H1 (cell line): Measurements from ENCODE around the gene NR5A2.

Experiments used
- BACH1 ChIP-seq: IDR thresholded peaks from 2 replicates; pipeline ENCODE4 v1.6.1; 2012; ENCODE audit warnings: low read length, improper control_type of control experiment
- CBX5 ChIP-seq: fragments of 300-800, 300-1000 bp; sonication (generic); IDR thresholded peaks from 2 replicates; pipeline ENCODE4 v1.7.1; 2016; ENCODE audit warnings: antibody characterized with exemption, low read length, low read depth
- EGR1 ChIP-seq: IDR thresholded peaks from 2 replicates; pipeline ENCODE4 v1.6.1; 2011; ENCODE audit warnings: low read depth, low read length, borderline replicate concordance
- USF2 ChIP-seq: IDR thresholded peaks from 2 replicates; pipeline ENCODE4 v1.6.1; 2011; ENCODE audit warnings: low read length, improper control_type of control experiment

DNA sequence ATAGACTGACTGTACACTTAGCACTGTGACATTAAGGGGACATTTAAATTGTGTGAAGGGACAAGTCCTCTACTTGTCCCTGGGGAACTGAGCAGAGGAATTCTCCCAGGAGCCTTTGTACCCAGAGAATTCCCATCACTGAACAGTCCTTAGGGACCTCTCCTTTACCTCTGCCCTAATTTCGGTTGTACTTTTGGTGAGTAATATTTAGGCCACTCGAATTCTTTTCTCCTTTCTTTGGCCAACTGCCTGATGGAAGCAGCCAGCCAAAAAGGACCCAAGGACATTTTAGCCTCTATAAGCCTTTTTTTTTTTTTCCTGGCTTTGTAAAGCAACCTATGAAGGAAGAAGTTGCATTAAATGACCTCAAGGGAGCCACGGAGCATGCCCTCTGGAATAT lies 71.5 kb downstream of the NR5A2 start:
- no peak for TF ChIP-seq BACH1
- no peak for TF ChIP-seq USF2
- TF ChIP-seq CBX5: no peak
- no peak for TF ChIP-seq EGR1
